GM10266 (cell line): ENCODE results near the gene IAH1.
"Not testable (repeated sequence)": the region's sequence is repeated elsewhere in the genome, so short reads cannot be mapped to it uniquely, and the experiment has no call there.

Experiments used
- DNase-seq: peaks from one replicate; pipeline ENCODE4 v3.0.0; 2012; ENCODE audit errors: extremely low spot score
- TF ChIP-seq, protein P1 (sequence below): IDR thresholded peaks from 2 replicates; pipeline ENCODE4 v1.5.1; 2012; ENCODE audit warnings: mild to moderate bottlenecking, low read depth; ENCODE audit not compliant: control insufficient read depth, insufficient read depth; ENCODE audit errors: missing control alignments

Gene IAH1

GRCh38 chr2:9508931-9509330, 34.6 kb downstream of the IAH1 start:
- TF ChIP-seq, protein P1, sequence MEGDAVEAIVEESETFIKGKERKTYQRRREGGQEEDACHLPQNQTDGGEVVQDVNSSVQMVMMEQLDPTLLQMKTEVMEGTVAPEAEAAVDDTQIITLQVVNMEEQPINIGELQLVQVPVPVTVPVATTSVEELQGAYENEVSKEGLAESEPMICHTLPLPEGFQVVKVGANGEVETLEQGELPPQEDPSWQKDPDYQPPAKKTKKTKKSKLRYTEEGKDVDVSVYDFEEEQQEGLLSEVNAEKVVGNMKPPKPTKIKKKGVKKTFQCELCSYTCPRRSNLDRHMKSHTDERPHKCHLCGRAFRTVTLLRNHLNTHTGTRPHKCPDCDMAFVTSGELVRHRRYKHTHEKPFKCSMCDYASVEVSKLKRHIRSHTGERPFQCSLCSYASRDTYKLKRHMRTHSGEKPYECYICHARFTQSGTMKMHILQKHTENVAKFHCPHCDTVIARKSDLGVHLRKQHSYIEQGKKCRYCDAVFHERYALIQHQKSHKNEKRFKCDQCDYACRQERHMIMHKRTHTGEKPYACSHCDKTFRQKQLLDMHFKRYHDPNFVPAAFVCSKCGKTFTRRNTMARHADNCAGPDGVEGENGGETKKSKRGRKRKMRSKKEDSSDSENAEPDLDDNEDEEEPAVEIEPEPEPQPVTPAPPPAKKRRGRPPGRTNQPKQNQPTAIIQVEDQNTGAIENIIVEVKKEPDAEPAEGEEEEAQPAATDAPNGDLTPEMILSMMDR, result no peak
- no peak for DNase-seq

DNA sequence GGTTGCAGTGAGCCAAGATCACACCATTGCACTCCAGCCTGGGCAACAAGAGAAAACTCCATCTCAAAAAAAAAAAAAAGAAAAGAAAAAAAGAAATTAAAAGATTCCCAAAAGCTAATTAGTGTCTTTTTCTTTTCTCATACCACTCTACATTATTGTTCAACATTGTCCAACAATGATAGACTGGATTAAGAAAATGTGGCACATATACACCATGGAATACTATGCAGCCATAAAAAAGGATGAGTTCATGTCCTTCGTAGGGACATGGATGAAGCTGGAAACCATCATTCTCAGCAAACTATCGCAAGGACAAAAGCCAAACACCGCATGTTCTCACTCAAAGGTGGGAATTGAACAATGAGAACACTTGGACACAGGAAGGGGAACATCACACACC, 39.6 kb downstream of the IAH1 start:
- not testable (repeated sequence) for DNase-seq

DNA sequence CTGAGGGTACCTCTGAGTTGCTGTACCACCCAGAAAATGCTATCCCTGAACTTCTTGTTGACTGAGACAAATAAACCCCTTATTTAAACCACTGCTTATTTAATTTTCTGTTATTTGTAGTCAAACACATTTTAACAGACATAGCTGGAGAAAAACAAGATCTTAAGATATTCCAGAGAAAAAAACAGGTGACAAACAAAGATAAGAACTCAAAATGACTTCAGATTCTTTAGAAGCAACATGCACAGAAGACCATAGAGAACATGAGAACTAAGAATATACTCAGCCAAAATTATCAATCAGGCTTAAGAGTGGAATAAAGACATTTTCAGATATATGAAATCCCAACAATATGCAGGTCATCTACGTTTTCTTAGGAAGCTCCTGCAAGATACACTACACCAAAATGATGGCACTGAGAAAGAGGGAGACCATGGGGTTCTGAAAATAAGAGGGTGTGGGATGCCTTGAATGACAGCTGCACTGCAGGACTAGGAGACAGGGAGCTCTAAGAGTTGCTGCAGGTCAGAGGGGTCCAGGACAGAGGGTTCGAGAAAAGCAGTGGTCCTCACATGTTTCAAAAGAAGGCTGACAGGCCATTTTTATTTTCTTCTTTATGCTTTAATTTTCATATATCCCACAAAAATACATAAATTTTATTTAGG, 42.9 kb downstream of the IAH1 start:
- TF ChIP-seq, protein P1, result no peak

DNA sequence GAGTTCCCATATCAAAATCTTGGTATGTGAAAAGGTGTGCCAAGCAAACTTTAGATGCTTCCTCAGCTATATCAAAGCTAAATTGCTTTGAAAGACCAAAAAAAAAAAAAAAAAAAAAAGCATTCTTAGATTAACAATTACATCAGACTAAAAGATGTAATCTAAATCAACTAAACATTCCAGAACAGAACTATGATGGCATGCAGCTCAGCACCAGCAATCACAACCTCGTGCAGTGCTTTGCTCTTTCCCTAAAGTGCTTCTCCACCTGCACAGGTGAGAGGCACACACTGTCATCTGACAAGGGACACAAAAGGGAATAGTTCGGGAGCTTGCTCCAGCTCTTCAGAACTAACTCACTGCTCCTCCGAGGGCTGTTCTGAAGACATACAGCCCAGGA, 43.8 kb downstream of the IAH1 start:
- TF ChIP-seq, protein P1, result no peak
- no peak for DNase-seq

More for the DNA sequence above, 42.9 kb downstream of the IAH1 start:
- DNase-seq, result no peak

GRCh38 chr2:9518780-9519179, 44.4 kb downstream of the IAH1 start:
- DNase-seq, result no peak
- TF ChIP-seq, protein P1, result no peak

DNA sequence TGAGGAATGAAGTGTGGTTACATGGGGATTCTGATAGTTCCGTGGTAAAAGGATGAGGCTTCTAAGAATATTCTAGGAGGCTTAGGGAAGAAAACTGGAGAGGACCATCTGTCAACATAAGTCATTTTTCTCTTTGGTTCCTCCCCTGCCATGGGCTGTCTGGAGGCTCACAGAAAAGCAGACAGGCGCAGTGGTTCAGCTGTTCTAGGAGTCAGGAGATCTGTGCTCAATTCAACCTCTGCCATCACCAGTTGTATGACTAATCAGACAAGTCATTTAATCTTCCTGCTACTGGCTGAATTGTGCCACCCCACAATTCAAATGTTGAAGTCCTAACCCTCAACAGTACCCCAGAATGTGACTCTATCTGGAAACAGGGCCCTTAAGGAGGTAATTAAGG, 44.9 kb downstream of the IAH1 start:
- TF ChIP-seq, protein P1, result no peak
- no peak for DNase-seq

DNA sequence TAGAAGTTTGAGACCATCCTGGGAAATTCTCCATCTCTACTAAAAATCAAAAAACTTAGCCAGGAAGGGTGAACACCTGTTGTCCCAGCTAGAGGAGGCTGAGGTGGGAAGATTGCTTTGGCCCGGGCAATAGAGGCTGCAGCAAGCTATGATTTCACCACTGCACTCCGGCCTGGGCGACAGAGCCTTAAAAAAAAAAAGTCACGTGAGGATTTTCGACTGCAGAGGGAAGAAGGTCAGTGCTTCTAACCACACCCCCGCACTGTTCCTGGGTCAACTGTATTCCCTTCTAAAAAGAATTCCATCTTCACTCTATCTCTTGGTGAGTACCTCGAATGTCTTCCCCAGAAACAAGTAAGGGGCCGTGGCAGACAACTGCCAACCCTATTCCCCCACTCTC, 49.9 kb downstream of the IAH1 start:
- TF ChIP-seq, protein P1, result no peak
- DNase-seq, result no peak

- DNase-seq, result no peak
- TF ChIP-seq, protein P1, result no peak
Measured at GRCh38 chr2:9525266-9525665, 50.9 kb downstream of the IAH1 start.
